ENCODE data around the gene TRIM66.

Gene TRIM66

DNA sequence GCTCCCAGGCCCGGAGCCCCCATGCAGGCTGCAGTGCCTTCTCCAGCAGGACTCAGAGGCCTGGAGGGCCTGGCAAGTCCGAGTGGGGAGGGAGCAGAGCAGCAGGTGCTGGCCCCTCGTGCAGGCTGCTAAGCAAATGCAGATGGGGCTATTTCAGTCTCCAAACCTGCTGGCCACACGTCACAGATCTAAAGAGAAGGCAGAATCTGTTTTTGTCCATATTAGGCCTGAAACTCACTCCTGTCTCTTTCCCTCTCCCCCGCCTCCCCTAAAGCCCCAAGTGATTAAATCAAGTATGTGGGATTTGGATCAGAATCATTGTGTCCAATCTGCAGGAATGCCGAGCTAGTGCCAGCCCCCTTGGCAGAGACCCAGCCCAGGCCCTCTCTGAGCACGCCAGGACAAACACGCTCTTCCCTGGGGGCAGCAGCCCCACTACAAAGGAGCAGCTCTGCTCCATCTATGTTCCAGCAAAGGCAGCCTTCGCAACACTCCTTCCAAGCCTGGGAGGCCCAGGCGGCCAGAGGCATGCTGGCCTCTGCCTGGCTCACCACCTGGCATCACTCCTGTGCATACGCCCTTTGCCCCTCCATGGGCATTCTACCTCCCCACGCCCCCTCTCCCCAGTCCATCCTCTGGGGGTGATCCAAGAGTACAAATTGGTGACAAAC lies 26.7 kb upstream of the TRIM66 start:
- no peaks in the 10 kb centered on the region for H3K4me1 Mint-ChIP-seq (ENCODE audit: low read depth in 2 of 2)
- no peak overlapping the region for H3K4me3 Mint-ChIP-seq
- no peak overlapping the region for H3K27ac Mint-ChIP-seq
- ATAC-seq (replicated peaks) = no peak
- DNase-seq = no peak
- no peaks in the 10 kb centered on the region for H3K9me3 Mint-ChIP-seq
- H3K36me3 Mint-ChIP-seq (ENCODE audit: insufficient read depth) = no peaks in the 10 kb centered on the region
- peaks cover 16 to 25% of the 10 kb centered on the region in 2 donors for H3K27me3 Mint-ChIP-seq

DNA sequence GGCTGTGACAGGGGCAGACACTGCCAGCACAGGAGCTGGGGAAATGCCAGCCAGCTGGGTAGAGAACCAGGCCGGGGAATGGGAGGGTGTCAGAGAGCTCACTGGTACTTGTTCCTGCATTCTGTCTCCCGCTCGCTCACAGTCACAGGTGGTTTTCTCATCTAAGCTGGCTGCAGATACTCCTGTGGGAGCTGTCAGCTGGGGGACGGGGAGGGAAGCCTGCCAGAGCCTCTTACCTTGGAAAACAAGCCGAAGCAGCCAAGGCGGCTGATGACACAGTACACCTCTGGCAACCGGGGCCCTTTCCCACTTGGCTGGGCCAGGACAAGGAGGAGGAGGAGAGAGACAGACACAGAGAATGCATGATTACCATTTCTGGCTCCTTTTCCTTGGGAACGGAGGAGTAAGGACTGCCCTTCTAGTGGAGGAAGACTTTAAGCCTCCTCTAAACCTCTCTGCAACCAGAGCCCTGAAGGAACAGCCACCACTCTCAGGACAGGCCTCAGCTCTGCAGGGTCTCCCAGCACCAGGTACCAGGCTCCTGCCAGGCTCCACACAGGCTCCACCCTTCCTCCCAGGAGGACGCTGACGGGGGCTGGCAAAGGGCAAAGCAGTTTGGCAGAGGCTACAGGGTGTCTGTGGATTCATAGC lies 25.2 kb upstream of the TRIM66 start:
- Mint-ChIP-seq H3K27ac (peak overlapping the region in 1 of 2 donors; percentile 9), H3K4me3 (no peak overlapping the region), H3K27me3 (peaks cover 16 to 23% of the 10 kb centered on the region in 2 donors), H3K36me3 (ENCODE audit: insufficient read depth) (no peaks in the 10 kb centered on the region), H3K4me1 (ENCODE audit: low read depth in 2 of 2) (no peaks in the 10 kb centered on the region), H3K9me3 (no peaks in the 10 kb centered on the region)
- ATAC-seq (replicated peaks) (no peak), DNase-seq (no peak)

GRCh38 chr11:8706673-8707432 lies 24.4 kb upstream of the TRIM66 start:
- Mint-ChIP-seq H3K27me3 (peaks cover 16 to 23% of the 10 kb centered on the region in 2 donors), H3K4me1 (ENCODE audit: low read depth in 2 of 2) (no peaks in the 10 kb centered on the region), H3K9me3 (no peaks in the 10 kb centered on the region), H3K27ac (no peak overlapping the region), H3K4me3 (no peak overlapping the region), H3K36me3 (ENCODE audit: insufficient read depth) (no peaks in the 10 kb centered on the region)
- ATAC-seq (replicated peaks) (no peak), DNase-seq (no peak)

DNA sequence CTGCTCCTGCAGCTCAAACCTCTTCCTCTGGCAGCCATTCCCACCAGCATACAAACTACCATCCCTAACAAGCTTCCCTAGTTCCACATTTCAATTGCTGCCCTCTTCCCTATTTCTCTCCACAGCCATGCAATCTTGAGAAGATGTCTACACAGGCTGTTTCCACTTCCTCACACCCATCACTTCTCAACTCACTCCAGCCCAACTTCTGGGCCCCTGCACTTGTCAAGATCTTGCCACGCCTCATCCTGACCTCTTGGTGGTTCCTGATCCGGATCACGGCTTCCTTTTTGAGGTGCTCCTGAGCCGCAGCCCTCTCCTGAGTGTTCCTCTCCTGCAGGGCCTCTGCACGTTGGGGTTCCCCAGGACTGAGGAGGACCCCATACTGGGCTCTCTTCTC lies 22.7 kb upstream of the TRIM66 start:
- ATAC-seq (replicated peaks) (no peak), DNase-seq (no peak)
- Mint-ChIP-seq H3K36me3 (ENCODE audit: insufficient read depth) (no peaks in the 10 kb centered on the region), H3K27me3 (peaks cover 12 to 16% of the 10 kb centered on the region in 2 donors), H3K9me3 (no peaks in the 10 kb centered on the region), H3K27ac (no peak overlapping the region), H3K4me3 (no peak overlapping the region), H3K4me1 (ENCODE audit: low read depth in 2 of 2) (no peaks in the 10 kb centered on the region)

- H3K27me3 Mint-ChIP-seq = peaks cover 2 to 8% of the 10 kb centered on the region in 2 donors
- no peak overlapping the region for H3K4me3 Mint-ChIP-seq
- no peaks in the 10 kb centered on the region for H3K36me3 Mint-ChIP-seq (ENCODE audit: insufficient read depth)
- ATAC-seq (replicated peaks) (no peak), DNase-seq (no peak)
- no peaks in the 10 kb centered on the region for H3K9me3 Mint-ChIP-seq
- H3K27ac Mint-ChIP-seq = no peak overlapping the region
- H3K4me1 Mint-ChIP-seq (ENCODE audit: low read depth in 2 of 2) = no peaks in the 10 kb centered on the region
Observed at GRCh38 chr11:8704136-8704535, 21.7 kb upstream of the TRIM66 start.

DNA sequence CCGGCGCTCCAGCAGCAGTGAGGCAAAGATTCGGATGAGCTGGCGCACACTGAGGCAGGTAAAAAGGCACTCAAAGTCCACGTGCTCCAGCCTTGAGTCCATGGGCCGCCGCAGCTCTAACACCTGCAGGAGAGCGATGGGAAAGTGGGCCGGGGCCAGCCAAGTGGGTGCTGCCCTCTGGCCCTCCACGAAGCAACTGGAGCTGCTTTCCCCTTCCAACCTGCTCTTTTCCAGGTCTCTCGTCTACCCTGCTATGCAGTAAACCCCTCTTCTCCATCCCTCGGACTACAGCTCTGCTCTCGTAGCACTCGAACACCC lies 20.1 kb upstream of the TRIM66 start:
- Mint-ChIP-seq H3K36me3 (ENCODE audit: insufficient read depth) (no peaks in the 10 kb centered on the region), H3K4me1 (ENCODE audit: low read depth in 2 of 2) (no peaks in the 10 kb centered on the region), H3K27ac (no peak overlapping the region), H3K27me3 (peaks cover 0 to 8% of the 10 kb centered on the region in 2 donors), H3K4me3 (no peak overlapping the region), H3K9me3 (no peaks in the 10 kb centered on the region)
- DNase-seq = no peak
- ATAC-seq (replicated peaks) = no peak

DNA sequence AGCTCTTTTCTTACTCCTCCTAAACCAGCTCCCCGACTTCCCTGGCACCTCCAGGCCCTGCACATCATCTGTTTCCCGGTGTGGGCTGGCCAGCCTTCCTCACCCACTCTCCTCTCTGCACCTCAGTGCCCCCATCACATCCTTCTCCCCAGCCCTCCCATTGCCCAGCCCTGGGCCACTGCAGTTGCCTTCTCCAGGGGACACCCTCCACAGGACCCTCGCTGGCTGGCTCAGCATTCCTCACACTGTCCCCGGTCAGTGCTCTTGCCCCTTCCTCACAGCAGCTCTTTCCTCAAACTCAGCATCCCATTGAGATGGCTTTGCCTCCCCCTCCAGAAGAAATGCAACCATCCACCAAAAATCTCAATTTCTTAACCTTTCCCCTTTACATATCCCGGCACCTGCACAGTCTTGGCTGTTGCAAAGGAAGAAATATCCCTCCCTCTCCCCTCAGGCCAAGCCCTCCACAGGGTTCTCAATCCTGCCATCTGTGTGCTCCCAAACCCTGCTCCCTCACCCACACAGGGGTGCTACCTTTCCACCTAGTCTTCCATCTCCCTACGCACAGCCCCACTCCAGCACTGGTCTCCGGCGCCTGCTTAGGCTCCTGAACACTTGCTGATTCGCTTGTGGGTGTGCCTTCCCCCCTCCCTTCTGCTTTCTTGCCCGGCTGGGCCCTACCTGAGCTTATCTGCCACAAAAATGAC lies 19.6 kb upstream of the TRIM66 start:
- Mint-ChIP-seq H3K4me3 (no peak overlapping the region), H3K27ac (no peak overlapping the region), H3K4me1 (ENCODE audit: low read depth in 2 of 2) (no peaks in the 10 kb centered on the region), H3K27me3 (peaks cover 0 to 8% of the 10 kb centered on the region in 2 donors), H3K9me3 (no peaks in the 10 kb centered on the region), H3K36me3 (ENCODE audit: insufficient read depth) (no peaks in the 10 kb centered on the region)
- no peak for DNase-seq
- no peak for ATAC-seq (replicated peaks)

DNA sequence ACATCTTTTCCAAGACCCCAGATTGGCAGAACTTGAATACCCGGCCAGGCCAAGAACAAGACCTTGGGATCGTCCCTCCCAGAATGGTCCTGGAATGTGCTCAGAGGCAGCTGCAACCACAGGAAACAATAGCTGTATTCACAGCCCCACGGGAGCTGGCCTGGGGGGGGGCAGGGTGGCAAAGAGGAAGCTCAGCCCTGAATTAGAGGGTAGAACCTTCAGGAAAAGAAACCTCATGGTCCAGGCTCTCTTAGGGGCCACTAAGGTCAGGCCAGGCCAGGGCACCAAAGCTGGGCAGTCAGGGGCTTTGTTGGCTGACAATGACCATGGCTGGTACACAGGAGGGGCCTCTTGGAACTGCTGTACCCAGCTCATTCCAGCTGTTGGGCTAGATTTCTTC lies 17.4 kb upstream of the TRIM66 start:
- Mint-ChIP-seq H3K27ac (no peak overlapping the region), H3K27me3 (no peaks in the 10 kb centered on the region), H3K36me3 (ENCODE audit: insufficient read depth) (no peaks in the 10 kb centered on the region), H3K9me3 (no peaks in the 10 kb centered on the region), H3K4me3 (no peak overlapping the region), H3K4me1 (ENCODE audit: low read depth in 2 of 2) (no peaks in the 10 kb centered on the region)
- no peak for DNase-seq
- no peak for ATAC-seq (replicated peaks)

GRCh38 chr11:8698917-8699441 lies 16.5 kb upstream of the TRIM66 start:
- no peak for DNase-seq
- no peak for ATAC-seq (replicated peaks)
- H3K27ac Mint-ChIP-seq = no peak overlapping the region

GRCh38 chr11:8698379-8698851 lies 15.9 kb upstream of the TRIM66 start:
- no peak overlapping the region for H3K27ac Mint-ChIP-seq
- ATAC-seq (replicated peaks) (no peak), DNase-seq (no peak)
- H3K27me3 Mint-ChIP-seq = no peaks in the 10 kb centered on the region
- H3K36me3 Mint-ChIP-seq (ENCODE audit: insufficient read depth) = peaks cover 1% of the 10 kb centered on the region
- H3K4me3 Mint-ChIP-seq = no peak overlapping the region
- H3K4me1 Mint-ChIP-seq (ENCODE audit: low read depth in 2 of 2) = no peaks in the 10 kb centered on the region
- H3K9me3 Mint-ChIP-seq = no peaks in the 10 kb centered on the region

More at GRCh38 chr11:8698917-8699441, 16.5 kb upstream of the TRIM66 start:
- H3K9me3 Mint-ChIP-seq = no peaks in the 10 kb centered on the region
- no peaks in the 10 kb centered on the region for H3K36me3 Mint-ChIP-seq (ENCODE audit: insufficient read depth)
- no peak overlapping the region for H3K4me3 Mint-ChIP-seq
- H3K27me3 Mint-ChIP-seq = no peaks in the 10 kb centered on the region
- H3K4me1 Mint-ChIP-seq (ENCODE audit: low read depth in 2 of 2) = no peaks in the 10 kb centered on the region

- Mint-ChIP-seq H3K9me3 (no peaks in the 10 kb centered on the region), H3K27me3 (no peaks in the 10 kb centered on the region), H3K4me1 (ENCODE audit: low read depth in 2 of 2) (no peaks in the 10 kb centered on the region), H3K36me3 (ENCODE audit: insufficient read depth) (peaks cover 3% of the 10 kb centered on the region), H3K27ac (no peak overlapping the region), H3K4me3 (no peak overlapping the region)
- ATAC-seq (replicated peaks) (no peak), DNase-seq (no peak)
Observed at GRCh38 chr11:8697054-8697453, 14.6 kb upstream of the TRIM66 start.

DNA sequence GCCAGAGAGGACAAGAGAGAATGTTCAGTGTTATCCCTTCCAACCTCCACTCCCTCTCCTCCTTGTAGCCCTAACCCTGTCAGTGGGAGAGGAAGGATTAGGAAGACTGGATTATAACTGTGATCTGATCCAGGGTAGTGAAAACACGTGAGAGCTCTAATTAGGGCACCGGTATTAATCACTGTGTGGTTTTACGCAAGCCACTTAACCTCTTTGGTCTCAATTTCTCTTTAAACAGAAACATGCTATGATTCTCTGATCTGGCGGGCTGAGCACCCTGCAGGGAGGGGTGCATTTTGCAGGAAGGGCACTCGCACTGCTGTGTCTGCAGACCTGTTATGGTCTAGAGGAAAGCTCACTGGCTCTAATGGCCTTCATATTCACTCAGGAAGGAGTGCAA lies 11.7 kb upstream of the TRIM66 start:
- Mint-ChIP-seq H3K4me1 (ENCODE audit: low read depth in 2 of 2) (peaks cover 7 to 11% of the 10 kb centered on the region in 2 donors), H3K27me3 (no peaks in the 10 kb centered on the region), H3K27ac (peak overlapping the region in 1 of 2 donors; percentile 19), H3K9me3 (no peaks in the 10 kb centered on the region), H3K4me3 (no peak overlapping the region), H3K36me3 (ENCODE audit: insufficient read depth) (peaks cover 12% of the 10 kb centered on the region)
- no peak for DNase-seq
- ATAC-seq (replicated peaks) = no peak

- DNase-seq (no peak), ATAC-seq (replicated peaks) (no peak)
- Mint-ChIP-seq H3K9me3 (no peaks in the 10 kb centered on the region), H3K4me1 (ENCODE audit: low read depth in 2 of 2) (peaks cover 11 to 15% of the 10 kb centered on the region in 2 donors), H3K27me3 (no peaks in the 10 kb centered on the region), H3K27ac (peak overlapping the region in 1 of 2 donors; percentile 32), H3K4me3 (no peak overlapping the region), H3K36me3 (ENCODE audit: insufficient read depth) (peaks cover 17% of the 10 kb centered on the region)
Observed at GRCh38 chr11:8693555-8693954, 11.1 kb upstream of the TRIM66 start.
